GM11168 (cell line): Measurements from ENCODE around the gene GDF7.

Experiments
- in situ Hi-C: fragments of 300-500 bp; cut with MboI; formaldehyde crosslinking; loops from one replicate; pipeline ENCODE4 v1.12.0; 2022; ENCODE audit warnings: low sequenced_read_pairs; ENCODE audit not compliant: unreplicated experiment

Gene GDF7

GRCh38 chr2:20642055-20642971, 24.6 kb upstream of the GDF7 start:
- in situ Hi-C loops = loop anchor here (25.0 kb wide), 1 partner anchor 405 kb away; the partner anchor contains the start of gene SDC1

GRCh38 chr2:20643060-20643459, 23.9 kb upstream of the GDF7 start:
- in situ Hi-C loops = loop anchor here (25.0 kb wide), 1 partner anchor 406 kb away; the partner anchor contains the start of gene SDC1

GRCh38 chr2:20643826-20644225, 23.1 kb upstream of the GDF7 start:
- in situ Hi-C loops = loop anchor here (25.0 kb wide), 1 partner anchor 407 kb away; the partner anchor contains the start of gene SDC1

GRCh38 chr2:20645301-20645701, 21.6 kb upstream of the GDF7 start:
- in situ Hi-C loops = loop anchor here (25.0 kb wide), 1 partner anchor 408 kb away; the partner anchor contains the start of gene SDC1

GRCh38 chr2:20645761-20646160, 21.2 kb upstream of the GDF7 start:
- in situ Hi-C loops = loop anchor here (25.0 kb wide), 1 partner anchor 408 kb away; the partner anchor contains the start of gene SDC1

- in situ Hi-C loops = loop anchor here (25.0 kb wide), 1 partner anchor 409 kb away; the partner anchor contains the start of gene SDC1
Measured at GRCh38 chr2:20646446-20646845, 20.5 kb upstream of the GDF7 start.

- in situ Hi-C loops = loop anchor here (25.0 kb wide), 1 partner anchor 410 kb away; the partner anchor contains the start of gene SDC1
Measured at GRCh38 chr2:20647211-20647610, 19.7 kb upstream of the GDF7 start.

- in situ Hi-C loops = loop anchor here (25.0 kb wide), 1 partner anchor 410 kb away; the partner anchor contains the start of gene SDC1
Measured at GRCh38 chr2:20647738-20648137, 19.2 kb upstream of the GDF7 start.

GRCh38 chr2:20648206-20648605, 18.7 kb upstream of the GDF7 start:
- in situ Hi-C loops = loop anchor here (25.0 kb wide), 1 partner anchor 411 kb away; the partner anchor contains the start of gene SDC1

- in situ Hi-C loops = loop anchor here (25.0 kb wide), 1 partner anchor 412 kb away; the partner anchor contains the start of gene SDC1
Measured at GRCh38 chr2:20648831-20649230, 18.1 kb upstream of the GDF7 start.

GRCh38 chr2:20649576-20649975, 17.4 kb upstream of the GDF7 start:
- in situ Hi-C loops = loop anchor here (25.0 kb wide), 1 partner anchor 412 kb away; the partner anchor contains the start of gene SDC1

- in situ Hi-C loops = loop anchor here (25.0 kb wide), 1 partner anchor 413 kb away; the partner anchor contains the start of gene SDC1
Measured at GRCh38 chr2:20649976-20650375, 17.0 kb upstream of the GDF7 start.

GRCh38 chr2:20650393-20650876, 16.5 kb upstream of the GDF7 start:
- in situ Hi-C loops = no loop called here

GRCh38 chr2:20650877-20651730, 15.8 kb upstream of the GDF7 start, which contains the start of gene HS1BP3:
Gene HS1BP3 (minus strand): TSS chr2:20651098. CDS start chr2:20651063, 35 bp downstream.
- in situ Hi-C loops = no loop called here

- in situ Hi-C loops = no loop called here
Measured at GRCh38 chr2:20651731-20652099, 15.2 kb upstream of the GDF7 start.

- in situ Hi-C loops = no loop called here
Measured at GRCh38 chr2:20652141-20652540, 14.8 kb upstream of the GDF7 start.

GRCh38 chr2:20652673-20653575, 14.0 kb upstream of the GDF7 start:
- in situ Hi-C loops = no loop called here

- in situ Hi-C loops = no loop called here
Measured at GRCh38 chr2:20653695-20654534, 13.0 kb upstream of the GDF7 start.
